NCI-H2029 treated with DMSO at 0.1 percent for 48 hours (cell line): Measurements from ENCODE around the gene LAMTOR4.

Experiments
- DNase-seq: peaks from one replicate; lab custom pipeline; 2025; lab: John Stamatoyannopoulos, UW

LAMTOR4 gene

GRCh38 chr7:100153708-100154535 lies 5.2 kb downstream of the LAMTOR4 start:
- no peak for DNase-seq

DNA sequence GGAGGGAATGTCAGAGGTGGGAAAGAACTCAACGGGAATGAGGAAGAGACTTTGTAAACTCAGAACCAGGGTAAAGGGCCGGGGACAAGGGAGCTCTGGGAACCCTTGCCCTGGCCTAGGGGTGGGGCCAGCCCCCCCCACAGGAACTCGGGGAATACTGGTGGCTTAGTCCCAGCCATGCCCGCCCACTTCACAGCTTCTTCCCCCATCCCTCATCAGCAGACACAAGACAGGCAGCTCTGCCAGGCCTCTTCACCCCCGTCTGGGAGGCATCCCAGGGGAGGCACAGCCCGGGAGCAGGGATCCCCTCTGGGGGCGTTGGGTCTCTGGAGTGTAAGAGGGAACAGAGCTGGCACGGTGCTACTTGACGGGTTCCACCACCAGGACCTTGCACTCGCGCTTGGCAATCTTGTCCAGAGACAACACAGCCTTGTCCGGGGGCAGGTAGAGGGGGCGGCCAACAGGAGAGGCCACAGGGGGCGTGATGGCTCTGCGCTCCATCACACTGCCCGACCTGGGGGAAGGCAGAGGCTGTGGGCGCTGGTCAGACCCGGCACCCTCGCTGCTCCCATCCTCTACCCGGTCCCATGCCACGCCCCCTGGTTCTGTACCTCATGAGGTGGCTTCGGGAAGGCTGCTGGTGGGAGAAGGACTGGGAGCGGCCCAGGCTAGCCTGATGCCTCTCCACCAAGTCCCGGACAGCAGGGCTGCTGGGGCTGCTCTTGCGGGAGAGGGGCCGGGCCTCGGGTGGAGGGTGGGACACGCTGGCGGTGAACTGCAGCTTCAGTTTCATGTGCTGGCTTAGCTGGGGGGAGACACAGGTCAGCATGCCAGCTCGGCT lies 6.2 kb downstream of the LAMTOR4 start:
- DNase-seq: no peak

DNA sequence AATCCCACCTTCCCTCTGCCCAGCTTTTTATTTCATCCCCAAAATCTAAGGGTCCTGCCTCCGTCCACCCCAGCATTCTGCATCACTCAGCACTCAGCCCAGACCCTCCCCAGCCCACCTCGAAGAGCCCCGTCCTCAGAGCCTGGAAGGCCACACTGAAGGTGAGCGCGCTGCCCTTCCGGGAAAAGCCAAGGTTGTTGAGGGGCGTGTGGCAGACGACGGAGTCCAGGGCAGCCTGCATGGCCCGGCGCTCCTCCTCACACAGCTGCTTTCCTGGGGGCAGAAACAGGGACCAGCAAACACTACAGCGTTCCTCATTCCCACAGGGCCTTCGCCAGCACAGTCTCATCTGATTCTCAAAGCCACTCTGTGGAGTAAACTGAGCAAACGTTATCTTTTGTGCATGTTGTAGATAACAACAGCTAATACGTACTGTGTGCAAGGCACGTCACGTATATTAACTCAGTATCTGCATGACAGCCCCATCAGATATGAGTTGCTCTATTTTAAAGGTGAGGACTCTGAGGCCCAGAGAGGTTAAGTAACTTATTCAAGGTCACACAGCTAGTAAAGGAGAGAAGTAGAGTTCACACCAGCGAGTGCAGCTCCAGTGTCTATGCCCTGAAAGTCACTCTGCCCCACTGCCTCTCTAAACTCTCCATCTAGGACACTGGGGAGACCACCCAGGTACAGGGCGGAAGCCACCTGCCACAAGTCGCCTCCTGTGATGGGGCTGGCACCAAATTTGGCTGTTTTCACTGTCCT lies 7.0 kb downstream of the LAMTOR4 start:
- DNase-seq: no peak

GRCh38 chr7:100156331-100157068 lies 7.8 kb downstream of the LAMTOR4 start:
- no peak for DNase-seq

GRCh38 chr7:100157069-100157333 lies 8.3 kb downstream of the LAMTOR4 start:
- no peak for DNase-seq

DNA sequence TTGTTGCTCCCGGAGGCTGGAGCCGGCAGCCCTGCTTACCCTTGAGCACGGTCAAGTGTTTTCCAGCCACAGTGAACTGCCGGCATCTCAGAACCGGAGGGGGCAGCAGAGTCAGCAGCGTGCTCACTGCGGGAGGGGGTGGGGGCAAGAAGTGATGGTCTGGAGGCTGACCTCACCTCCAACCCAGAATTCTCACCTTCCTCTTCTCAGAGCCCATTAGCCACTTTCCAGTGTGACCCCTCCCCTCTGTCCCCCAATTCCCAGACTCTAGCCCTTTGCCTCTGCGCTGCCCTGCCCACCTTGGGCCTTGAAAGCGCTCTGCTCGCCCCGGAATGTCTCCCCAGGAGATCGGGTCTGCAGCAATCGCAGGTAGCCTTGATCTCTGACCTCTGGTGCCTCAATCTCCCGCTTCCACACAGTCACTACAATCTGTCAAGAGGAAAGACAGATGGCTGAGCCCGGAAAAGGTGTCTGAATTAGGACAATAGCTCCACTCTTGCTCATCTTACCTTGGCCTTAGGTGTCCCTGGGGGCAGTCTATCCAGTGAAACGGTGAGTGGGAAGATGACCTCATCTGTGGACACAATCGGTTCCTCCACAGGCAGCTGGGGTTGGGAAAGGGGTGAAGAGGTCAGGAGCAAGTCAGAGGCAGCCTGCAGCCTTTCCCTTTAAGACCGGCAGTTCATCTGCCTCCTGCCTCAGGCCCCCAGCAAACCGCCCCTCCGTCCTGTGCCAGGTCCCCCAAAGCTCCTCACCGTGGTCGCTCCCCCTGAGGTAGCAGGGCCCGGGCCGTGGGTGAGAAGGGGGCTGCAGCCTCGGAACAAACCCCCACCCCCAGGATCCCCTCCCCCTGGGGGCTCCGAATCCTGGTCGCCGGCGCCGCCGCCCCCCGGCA lies 8.9 kb downstream of the LAMTOR4 start:
- DNase-seq: no peak

GRCh38 chr7:100158229-100159098 lies 9.7 kb downstream of the LAMTOR4 start, which contains the start of gene TRAPPC14:
TRAPPC14 (minus strand) TSS chr7:100158723; CDS start chr7:100158499, 224 bp downstream.
- peak; percentile 60 for DNase-seq

- no peak for DNase-seq
Measured at GRCh38 chr7:100159099-100159623, 10.4 kb downstream of the LAMTOR4 start.

DNA sequence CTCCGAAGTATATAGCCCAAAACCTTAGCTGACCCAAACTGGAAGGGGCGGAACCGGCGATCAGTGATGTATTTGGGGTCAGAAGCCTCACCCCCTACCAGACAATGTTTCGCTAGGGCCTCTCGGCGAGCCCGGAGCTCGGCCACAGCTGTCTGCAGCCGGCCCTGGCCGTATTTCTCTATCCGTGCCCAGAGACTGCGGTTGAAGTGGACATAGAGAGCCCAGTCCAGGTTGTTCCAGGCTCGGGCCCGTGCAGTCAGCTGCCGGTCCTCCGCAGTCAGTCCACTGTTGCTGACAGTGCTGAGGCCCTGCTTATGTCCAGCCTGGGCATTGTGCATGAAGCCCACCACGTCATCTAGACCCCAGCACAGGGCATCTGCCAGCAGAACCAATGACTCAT lies 11.3 kb downstream of the LAMTOR4 start:
- no peak for DNase-seq

DNA sequence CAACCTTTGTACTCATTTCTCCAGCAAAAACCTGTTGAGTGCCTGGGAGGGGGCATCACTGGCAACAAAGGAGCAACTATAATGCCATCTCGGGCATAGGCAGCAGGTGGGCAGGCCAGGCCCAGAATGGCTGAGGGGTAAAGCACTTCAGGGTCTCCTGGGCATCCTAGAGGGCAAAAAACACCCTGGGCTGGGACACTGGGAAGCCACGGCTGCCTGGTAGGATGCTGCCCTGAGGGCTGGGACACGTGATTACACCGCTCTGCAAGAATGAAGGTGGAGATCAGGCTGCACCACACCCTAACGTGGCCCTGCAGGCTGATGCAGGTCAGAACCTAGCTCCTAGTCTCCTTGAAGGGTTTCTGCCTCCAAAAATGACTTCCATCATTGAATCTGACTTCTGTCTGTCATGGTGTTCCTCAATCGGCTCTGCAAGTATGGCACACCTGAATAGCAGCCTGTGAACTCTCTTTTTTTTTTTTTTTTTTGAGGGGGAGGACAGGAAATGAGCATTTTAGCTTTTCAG lies 14.4 kb downstream of the LAMTOR4 start:
- DNase-seq: no peak

DNA sequence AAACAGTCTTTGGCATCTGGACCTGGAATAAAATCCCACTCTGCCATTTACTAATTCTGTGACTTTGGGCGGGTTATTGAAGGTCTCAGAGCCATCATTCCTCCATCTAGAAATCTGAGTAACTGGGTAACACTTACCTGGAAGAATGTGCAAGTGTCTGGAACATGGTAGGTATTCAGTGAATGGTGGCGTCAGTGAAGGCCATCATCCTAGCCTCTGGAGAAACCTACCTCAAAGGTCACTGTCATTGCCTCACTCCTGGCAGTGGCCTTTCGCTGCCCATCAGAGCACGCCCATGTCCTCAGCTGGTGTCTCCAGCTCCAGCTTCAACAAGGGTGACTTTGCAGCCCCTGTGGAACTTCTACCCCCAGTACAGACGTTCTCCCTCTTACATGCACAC lies 15.2 kb downstream of the LAMTOR4 start:
- no peak for DNase-seq

DNA sequence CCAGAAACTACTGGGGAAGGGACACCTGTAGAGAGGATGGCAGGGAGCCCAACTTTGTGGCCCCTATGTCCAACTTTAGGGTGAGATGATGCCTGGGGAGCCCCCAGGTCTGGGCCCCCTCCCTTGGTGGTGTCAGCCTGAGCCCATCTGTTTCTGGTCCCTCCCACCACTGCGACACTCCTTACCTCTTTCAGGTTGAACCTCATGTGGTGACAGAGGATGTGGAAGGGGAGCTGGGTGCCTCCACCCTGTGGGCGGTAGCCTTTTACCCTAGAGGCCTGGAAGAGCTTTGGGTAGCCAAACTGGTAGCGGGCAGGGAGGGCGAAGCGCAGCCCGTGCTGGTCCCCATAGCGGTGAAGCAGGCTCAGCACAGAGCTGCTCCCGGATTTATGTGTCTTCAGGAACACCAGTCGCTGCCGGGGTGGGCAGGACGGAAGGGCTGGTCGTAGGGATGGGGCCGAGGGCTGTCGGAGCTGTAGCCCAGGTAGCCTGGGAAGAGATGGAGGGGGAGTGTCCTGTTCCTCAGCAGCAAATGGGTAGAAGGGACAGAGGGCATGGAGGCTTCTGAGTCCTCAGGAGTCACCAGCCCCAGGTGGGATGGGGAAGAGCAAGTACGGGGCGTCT lies 17.7 kb downstream of the LAMTOR4 start:
- DNase-seq: no peak

DNA sequence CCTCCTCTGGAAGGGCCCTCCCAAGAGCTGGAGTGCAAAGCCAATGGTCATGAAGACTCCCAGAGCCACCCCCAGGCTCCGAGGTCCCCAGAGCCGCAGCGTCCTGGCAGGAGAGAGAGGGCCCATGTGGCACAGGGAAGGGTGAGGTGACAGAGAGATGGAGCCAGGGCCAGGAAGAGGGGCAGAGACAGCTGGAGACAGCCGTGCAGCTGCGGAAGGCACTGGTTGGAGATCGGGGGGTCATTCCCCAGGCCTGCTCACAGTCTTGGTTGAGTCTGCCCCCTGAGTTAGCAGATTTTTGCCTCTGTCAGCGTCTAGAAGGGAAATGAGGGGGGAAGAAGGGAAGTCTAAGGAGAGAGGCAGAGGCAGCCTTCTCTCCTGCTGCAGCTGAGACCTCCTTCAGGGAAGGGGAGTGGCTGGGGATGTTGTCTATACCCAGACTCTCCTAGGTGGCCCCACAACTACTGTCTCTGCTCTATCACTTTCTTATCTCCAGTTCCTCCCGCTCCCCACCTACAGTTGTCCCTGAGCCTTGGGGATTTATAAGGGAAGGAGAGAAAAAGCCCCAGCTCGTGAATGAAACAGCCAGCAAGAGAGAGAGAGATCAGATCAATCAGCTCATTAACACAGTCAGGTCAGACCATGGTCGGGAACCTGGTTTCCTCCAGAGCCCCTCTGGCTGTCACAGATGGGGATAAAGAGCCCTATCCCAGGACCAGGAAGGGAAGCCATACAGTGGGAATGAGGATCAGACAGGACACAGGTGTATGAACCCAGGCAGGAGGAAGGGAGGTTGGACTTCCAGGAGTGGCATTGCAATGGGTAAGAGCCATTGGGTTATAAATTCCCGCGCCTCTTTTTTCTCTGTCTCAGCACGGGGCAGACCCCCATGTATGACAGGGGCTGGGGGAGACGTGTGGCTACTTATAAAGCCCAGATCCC lies 18.5 kb downstream of the LAMTOR4 start:
- no peak for DNase-seq

- DNase-seq: no peak
Measured at GRCh38 chr7:100167912-100168323, 19.2 kb downstream of the LAMTOR4 start.

DNA sequence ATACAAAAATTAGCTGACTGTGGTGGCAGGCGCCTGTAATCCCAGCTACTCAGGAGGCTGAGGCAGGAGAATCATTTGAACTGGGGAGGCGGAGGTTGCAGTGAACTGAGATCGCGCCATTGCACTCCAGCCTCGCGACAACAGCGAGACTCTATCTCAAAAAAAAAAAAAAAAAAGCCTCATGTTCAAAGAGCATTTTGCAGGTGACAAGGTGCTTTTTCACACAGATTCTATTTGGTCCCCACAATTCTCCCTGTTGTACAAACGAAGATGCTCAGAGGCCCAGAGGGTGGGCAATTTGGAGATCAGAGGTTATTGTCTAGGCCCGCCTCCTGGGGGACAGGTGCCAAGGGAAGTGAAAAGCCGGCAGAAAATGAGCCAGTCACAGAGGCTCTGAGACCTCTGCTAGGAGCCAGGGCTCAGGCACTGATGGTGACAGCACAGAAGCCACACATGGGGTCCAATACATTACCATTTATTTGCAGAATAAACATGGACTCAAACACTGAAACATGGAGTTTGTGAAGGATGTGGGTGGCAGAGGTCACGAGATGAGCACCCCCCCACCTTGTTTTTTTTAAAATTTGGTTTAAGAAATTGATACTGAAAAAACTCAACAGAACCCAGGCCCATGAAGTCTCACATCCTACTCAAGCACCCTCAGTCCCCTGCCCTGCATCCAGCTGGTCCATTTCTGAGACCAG lies 20.6 kb downstream of the LAMTOR4 start:
- DNase-seq: no peak

DNA sequence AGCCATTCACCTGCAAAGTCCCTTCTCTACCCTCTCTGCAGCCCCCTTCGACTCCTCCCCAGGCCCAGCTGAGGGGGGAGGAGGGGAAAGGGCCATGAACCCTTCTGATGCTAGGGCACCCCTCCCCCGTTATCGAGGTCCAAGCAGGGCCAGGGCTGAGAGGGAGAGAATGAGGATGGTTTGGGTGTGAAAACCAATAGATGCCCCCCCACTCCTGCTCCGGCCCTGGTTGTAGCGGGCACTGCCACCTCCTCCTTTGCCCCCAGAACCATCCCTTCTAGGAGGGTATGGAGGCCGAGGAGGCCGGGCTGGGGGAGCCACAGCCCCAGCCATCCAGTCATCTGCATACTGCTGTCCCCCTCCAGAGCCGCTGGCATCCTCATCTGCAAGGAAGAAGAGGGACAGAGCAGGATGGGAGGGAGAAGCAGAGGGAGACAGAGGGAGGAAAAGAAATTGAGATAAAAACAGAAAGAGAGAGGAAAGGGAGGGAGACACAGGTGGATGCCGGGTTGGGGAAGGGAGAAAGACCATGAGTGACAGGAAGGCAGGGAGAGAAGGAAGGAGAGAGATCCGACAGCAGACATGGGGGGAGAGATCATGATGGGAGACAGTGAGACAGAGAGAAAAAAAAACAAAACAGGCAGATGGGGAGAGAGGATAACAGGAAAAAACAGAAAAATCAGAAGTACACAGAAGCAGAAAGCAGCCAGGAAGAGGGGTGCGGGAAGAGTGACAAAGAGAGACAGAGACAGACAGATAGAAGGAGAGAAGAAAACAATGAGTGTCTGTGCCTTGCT lies 21.6 kb downstream of the LAMTOR4 start:
- DNase-seq: no peak
